Osteocyte (in vitro differentiated cells): Measurements from ENCODE around the gene CEP20. TPM values are rescaled to one million over a fixed set of nuclear protein-coding genes. Genes with fewer than 3 reads are reported as not detected.
"Not testable (repeated sequence)": the region's sequence is repeated elsewhere in the genome, so short reads cannot be mapped to it uniquely, and the experiment has no call there.

Experiments used
- DNase-seq: peaks from one replicate; pipeline ENCODE4 v3.0.0; 2021; ENCODE audit warnings: mixed read lengths; ENCODE audit not compliant: unreplicated experiment; ENCODE audit errors: extremely low spot score
- H3K27ac Mint-ChIP-seq: one replicate; pipeline ENCODE4 v1.8.0; 2021; ENCODE audit warnings: mild to moderate bottlenecking, mixed read lengths; ENCODE audit not compliant: unreplicated experiment
- H3K27me3 Mint-ChIP-seq: one replicate; pipeline ENCODE4 v1.8.0; 2021; ENCODE audit warnings: mixed read lengths; ENCODE audit not compliant: unreplicated experiment
- H3K36me3 Mint-ChIP-seq: one replicate; pipeline ENCODE4 v1.8.0; 2021; ENCODE audit warnings: mixed read lengths; ENCODE audit not compliant: unreplicated experiment
- H3K4me1 Mint-ChIP-seq: one replicate; pipeline ENCODE4 v1.8.0; 2021; ENCODE audit warnings: mixed read lengths; ENCODE audit not compliant: unreplicated experiment
- H3K4me3 Mint-ChIP-seq: one replicate; pipeline ENCODE4 v1.8.0; 2021; ENCODE audit warnings: mild to moderate bottlenecking, moderate library complexity, mixed read lengths; ENCODE audit not compliant: unreplicated experiment
- H3K9me3 Mint-ChIP-seq: one replicate; pipeline ENCODE4 v1.8.0; 2021; ENCODE audit warnings: mixed read lengths; ENCODE audit not compliant: unreplicated experiment
- long read RNA-seq: library from polyadenylated mRNA; unstranded; transcript quantifications from one replicate; pipeline ENCODE4 v2.0.0, GENCODE V29; 2021
- total RNA-seq: library from RNA; stranded (reverse); gene quantifications from 2 replicates; pipeline ENCODE4 v1.2.1, GENCODE V29; 2021
- TF ChIP-seq, protein P1 (sequence below): fragments of 200-600 bp; sonication (generic); IDR thresholded peaks from 2 replicates; pipeline ENCODE4 v1.5.0; 2021; ENCODE audit warnings: antibody characterized with exemption, mild to moderate bottlenecking, moderate library complexity

The CEP20 gene
- total RNA-seq, result 24.3 and 31.2 TPM in 2 replicates
- long read RNA-seq, transcript FOPNL-207 (4 exons, 530 nt), result minor isoform, 5 of 183 reads
- long read RNA-seq, transcript FOPNL-208 (4 exons, 565 nt), result minor isoform, 6 of 183 reads
- long read RNA-seq, transcript FOPNL-201 (5 exons, 2,275 nt), result major isoform, 148 of 183 reads
- long read RNA-seq, partial matches to known transcripts, result 3 of 183 reads
- long read RNA-seq, other reads (novel, unspliced or antisense), result 16 of 183 reads

DNA sequence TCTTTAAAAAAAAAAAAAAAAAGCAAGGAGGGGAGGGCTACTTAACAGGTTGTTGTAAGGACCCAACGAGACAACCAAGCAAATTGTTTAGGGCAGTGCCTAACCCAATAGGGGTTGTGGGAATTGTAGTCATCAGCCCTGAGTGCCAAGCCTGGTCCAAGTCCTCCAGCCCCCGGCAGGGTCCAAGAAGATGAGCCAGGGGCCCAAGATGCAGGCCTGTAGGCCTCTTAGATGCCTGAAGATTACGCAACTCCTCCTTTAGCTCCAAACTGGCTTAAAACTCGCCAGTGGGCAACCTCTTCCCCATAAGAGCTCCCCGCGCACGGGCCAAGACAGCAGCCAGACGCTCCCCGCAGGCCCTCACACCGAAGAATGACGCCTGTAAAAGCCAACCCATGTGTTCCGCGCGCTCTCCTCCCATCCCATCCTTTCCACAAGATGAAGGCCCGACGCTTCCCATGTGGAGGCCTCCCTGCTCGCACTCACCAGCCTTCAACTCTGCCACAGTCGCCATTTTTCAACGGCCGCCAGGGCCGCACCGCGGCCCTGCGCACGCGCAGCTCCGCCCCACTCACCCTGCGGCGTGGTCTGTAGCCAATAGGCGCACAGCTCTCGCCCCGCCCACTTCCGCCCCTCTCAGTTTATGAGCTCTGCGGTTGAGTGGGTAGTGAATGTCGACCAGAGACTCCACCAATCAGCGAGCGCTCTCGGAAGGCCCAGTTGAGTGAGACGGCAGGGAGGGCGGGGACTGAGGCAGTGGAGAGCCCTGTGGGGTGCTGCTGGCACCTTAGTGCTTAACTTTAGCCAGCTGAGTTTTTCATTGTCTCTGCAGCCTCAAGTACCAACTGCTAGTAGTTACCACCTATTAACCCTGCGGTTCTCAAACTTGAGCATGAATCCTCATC lies at the start of gene CEP20:
TSS of gene CEP20 (minus strand) at position 532 of the 905 bp plus-strand sequence. CDS start at position 514, 18 bp downstream.
- Mint-ChIP-seq H3K36me3 (peaks cover 4% of the 10 kb centered on the region), H3K4me3 (peak within 1 kb of the TSS; percentile 98), H3K27ac (peak within 1 kb of the TSS; percentile 97), H3K27me3 (no peaks in the 10 kb centered on the region), H3K9me3 (no peaks in the 10 kb centered on the region), H3K4me1 (peaks cover 32% of the 10 kb centered on the region)
- TF ChIP-seq, protein P1, sequence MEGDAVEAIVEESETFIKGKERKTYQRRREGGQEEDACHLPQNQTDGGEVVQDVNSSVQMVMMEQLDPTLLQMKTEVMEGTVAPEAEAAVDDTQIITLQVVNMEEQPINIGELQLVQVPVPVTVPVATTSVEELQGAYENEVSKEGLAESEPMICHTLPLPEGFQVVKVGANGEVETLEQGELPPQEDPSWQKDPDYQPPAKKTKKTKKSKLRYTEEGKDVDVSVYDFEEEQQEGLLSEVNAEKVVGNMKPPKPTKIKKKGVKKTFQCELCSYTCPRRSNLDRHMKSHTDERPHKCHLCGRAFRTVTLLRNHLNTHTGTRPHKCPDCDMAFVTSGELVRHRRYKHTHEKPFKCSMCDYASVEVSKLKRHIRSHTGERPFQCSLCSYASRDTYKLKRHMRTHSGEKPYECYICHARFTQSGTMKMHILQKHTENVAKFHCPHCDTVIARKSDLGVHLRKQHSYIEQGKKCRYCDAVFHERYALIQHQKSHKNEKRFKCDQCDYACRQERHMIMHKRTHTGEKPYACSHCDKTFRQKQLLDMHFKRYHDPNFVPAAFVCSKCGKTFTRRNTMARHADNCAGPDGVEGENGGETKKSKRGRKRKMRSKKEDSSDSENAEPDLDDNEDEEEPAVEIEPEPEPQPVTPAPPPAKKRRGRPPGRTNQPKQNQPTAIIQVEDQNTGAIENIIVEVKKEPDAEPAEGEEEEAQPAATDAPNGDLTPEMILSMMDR, result peak; percentile 13
- peak; percentile 100 for DNase-seq

DNA sequence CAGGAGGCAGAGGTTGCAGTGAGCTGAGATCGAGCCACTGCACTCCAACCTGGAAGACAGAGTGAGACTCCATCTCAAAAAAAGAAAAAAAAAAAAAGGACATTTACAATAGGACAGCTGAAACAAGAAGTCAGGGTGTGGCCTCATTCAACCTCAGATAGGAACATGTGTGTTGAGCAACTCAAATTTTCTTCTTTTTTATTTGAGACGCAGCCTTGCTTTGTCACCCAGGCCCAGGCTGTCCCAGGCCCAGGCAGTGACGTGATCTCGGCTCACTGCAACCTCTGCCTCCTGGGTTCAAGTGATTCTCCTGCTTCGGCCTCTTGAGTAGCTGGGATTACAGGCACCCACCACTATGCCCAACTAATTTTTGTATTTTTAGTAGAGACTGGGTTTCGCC lies 48.4 kb upstream of the CEP20 start:
- H3K4me1 Mint-ChIP-seq, H3K27me3 Mint-ChIP-seq, H3K27ac Mint-ChIP-seq, DNase-seq, H3K36me3 Mint-ChIP-seq, H3K4me3 Mint-ChIP-seq: not testable (repeated sequence)
- H3K9me3 Mint-ChIP-seq, result peaks cover 12% of the 10 kb centered on the region

DNA sequence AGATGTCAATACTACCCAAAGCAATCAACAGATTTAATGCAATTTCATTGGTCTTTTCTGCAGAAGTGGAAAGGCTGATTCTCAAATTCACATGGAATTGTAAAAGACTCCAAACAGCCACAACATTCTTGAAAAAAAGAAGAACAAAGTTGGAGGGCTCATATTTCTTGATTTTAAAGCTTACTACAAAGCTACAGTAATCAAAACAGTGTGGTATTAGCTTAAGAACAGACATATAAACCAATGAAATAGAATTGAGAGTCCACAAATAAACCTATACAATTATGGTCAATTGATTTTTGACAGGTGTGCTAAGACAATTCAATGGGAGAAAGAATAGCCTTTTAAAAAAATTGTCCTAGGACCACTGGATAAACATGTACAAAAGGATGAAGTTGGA lies 46.6 kb upstream of the CEP20 start:
- TF ChIP-seq, protein P1, result no peak
- Mint-ChIP-seq H3K27ac (no peak overlapping the region), H3K36me3 (peaks cover 2% of the 10 kb centered on the region), H3K27me3 (no peaks in the 10 kb centered on the region), H3K4me1 (no peaks in the 10 kb centered on the region), H3K9me3 (peaks cover 12% of the 10 kb centered on the region), H3K4me3 (no peak overlapping the region)
- DNase-seq, result no peak

DNA sequence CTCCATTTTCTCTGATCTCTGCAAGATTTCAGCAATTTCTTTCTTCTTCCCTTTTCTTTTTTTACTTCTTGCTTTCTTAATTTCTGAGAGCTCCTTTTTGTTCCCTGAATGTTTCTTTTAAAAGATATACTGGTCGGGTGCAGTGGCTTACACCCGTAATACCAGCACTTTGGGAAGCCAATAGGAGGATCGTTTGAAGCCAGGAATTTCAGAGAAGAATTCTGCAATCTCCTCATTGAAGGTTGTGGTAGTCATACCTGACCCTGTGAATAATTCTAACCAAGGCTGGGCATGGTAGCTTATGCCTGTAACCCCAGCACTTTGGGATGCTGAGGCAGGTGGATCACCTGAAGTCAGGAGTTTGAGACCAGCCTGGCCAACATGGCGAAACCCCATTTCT lies 45.4 kb upstream of the CEP20 start:
- Mint-ChIP-seq H3K27ac (no peak overlapping the region), H3K36me3 (peaks cover 2% of the 10 kb centered on the region), H3K4me3 (no peak overlapping the region)

DNA sequence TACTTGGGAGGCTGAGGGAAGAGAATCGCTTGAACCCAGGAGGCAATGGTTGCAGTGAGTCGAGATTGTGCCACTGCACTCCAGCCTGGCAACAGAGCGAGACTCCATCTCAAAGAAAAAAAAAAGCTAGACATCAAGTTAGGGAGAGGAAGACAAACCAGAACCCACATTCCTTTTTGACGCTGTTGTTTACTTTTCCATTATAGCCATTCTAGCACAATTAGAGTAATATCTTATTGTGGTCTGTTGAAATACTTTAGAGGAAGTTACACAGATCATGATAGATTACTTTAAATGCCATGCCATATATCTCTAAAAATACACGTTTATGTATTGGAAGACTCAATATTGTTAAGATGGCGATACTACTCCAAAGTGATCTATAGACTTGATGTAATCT lies 44.5 kb upstream of the CEP20 start:
- no peak overlapping the region for H3K4me3 Mint-ChIP-seq
- peaks cover 12% of the 10 kb centered on the region for H3K9me3 Mint-ChIP-seq
- TF ChIP-seq, protein P1, result no peak
- peaks cover 2% of the 10 kb centered on the region for H3K4me1 Mint-ChIP-seq
- H3K36me3 Mint-ChIP-seq, result peaks cover 2% of the 10 kb centered on the region
- no peak overlapping the region for H3K27ac Mint-ChIP-seq
- H3K27me3 Mint-ChIP-seq, result no peaks in the 10 kb centered on the region
- no peak for DNase-seq

More for the DNA sequence above, 45.4 kb upstream of the CEP20 start:
- peaks cover under 1% of the 10 kb centered on the region for H3K4me1 Mint-ChIP-seq
- TF ChIP-seq, protein P1, result no peak
- H3K27me3 Mint-ChIP-seq, result no peaks in the 10 kb centered on the region
- DNase-seq, result no peak
- H3K9me3 Mint-ChIP-seq, result peaks cover 12% of the 10 kb centered on the region
